Measurements from ENCODE around the gene SEC61B. TPM values are rescaled to one million over a fixed set of nuclear protein-coding genes. Genes with fewer than 3 reads are reported as not detected.

Gene SEC61B
- total and polyA plus RNA-seq, 10 of the 15 experiments (the other 5 are each of a cell fraction or from before 2014, with no cell fraction given) = 108 to 747 (median 301) TPM

DNA sequence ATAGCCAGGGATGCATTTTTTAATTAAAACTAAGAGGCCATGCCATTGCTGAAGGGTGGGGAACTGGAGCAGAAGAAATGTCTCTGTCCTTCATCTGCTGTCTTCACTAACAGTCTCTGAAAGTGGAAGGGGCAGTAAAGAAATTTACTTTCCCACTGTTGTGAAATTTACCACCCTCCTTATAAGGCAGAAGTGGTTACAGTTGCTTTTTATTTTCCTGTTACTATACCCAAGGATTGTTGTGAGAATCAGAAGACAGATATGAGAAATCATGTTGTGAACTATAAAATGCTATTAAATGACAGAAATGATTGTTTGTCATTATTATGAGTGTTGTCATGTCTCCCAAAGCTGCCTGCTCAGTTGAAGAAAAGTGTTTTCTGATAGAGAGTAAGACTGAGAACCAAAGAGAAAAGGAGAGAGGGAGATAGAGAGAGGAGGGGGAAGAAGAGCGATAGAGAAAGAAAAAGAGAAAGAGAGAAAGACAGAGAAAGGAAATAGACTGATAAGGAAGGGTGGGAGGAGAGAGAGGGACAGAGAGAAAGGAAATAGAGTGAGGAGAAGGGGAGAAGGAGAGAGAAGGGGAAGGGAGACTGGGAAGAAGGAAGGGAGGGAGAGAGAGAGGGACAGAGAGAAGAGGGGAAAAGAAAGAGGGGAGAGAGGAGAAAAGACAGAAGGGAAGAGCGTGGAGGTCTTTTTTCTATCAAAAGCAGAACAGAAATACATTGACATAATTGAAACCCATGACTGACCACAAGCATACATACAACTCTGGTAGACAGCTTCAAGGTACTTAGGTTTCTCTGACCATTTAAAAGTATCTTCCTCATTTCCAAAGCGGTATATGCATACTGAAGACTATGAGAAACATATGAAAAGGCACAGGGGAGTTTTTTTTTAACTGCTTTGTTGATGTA is 22.5 kb downstream of the SEC61B start (continued):
- TF ChIP-seq, protein P1, sequence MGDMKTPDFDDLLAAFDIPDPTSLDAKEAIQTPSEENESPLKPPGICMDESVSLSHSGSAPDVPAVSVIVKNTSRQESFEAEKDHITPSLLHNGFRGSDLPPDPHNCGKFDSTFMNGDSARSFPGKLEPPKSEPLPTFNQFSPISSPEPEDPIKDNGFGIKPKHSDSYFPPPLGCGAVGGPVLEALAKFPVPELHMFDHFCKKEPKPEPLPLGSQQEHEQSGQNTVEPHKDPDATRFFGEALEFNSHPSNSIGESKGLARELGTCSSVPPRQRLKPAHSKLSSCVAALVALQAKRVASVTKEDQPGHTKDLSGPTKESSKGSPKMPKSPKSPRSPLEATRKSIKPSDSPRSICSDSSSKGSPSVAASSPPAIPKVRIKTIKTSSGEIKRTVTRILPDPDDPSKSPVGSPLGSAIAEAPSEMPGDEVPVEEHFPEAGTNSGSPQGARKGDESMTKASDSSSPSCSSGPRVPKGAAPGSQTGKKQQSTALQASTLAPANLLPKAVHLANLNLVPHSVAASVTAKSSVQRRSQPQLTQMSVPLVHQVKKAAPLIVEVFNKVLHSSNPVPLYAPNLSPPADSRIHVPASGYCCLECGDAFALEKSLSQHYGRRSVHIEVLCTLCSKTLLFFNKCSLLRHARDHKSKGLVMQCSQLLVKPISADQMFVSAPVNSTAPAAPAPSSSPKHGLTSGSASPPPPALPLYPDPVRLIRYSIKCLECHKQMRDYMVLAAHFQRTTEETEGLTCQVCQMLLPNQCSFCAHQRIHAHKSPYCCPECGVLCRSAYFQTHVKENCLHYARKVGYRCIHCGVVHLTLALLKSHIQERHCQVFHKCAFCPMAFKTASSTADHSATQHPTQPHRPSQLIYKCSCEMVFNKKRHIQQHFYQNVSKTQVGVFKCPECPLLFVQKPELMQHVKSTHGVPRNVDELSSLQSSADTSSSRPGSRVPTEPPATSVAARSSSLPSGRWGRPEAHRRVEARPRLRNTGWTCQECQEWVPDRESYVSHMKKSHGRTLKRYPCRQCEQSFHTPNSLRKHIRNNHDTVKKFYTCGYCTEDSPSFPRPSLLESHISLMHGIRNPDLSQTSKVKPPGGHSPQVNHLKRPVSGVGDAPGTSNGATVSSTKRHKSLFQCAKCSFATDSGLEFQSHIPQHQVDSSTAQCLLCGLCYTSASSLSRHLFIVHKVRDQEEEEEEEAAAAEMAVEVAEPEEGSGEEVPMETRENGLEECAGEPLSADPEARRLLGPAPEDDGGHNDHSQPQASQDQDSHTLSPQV (IDR thresholded peaks at IDR 0.05) = peak; percentile 81; the same call in 1 of the 2 replicates
- 0 out of 2 replicates have a peak, but pooled peaks have one; percentile 15 for TF ChIP-seq CREB1 (IDR thresholded peaks at IDR 0.05; ENCODE audit: low read depth)

DNA sequence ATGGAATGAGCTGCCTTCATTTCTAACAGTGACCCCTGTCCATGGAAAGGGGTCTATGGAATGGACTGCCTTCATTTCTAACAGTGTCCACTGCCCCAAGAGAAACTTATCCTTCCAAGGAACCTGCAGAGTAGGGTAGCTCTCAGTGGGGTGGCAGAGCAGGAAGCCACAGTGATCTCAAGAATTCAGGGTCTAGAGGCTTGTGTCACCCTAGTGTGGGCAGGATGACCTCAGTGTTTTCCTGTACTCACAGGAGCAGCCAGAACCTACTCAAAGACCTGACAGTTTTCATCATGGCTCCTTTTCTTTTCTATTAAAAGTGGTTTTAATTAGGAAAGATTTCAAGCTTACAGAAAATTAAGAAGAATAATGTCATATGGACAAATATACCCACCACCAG is 27.5 kb downstream of the SEC61B start:
- BruUV-seq (replicated peaks) = no TSS peak
- no peak overlapping the region for H3K27ac ChIP-seq (ENCODE audit: control insufficient read depth, insufficient read depth)
- no peak overlapping the region for H3K9ac ChIP-seq (ENCODE audit: control insufficient read depth, insufficient read depth, low read length)
- in situ Hi-C loops (cut with MboI) = no loop called here
- H3K9me3 ChIP-seq (replicated peaks; ENCODE audit: control insufficient read depth, insufficient read depth, low read length) = no peaks in the 10 kb centered on the region; the same call in 1 of the 3 replicates
- no peak for DNase-seq (ENCODE audit: low read depth, low spot score)
- no peak overlapping the region for H3K4me3 ChIP-seq
- ChIA-PET CTCF (interaction anchor here (1.0 to 9.1 kb wide), 5 partner anchors 15 to 65 kb away, joined by 3 to 70 read pairs (median 4); no protein-coding TSS in a partner anchor), POLR2A (interaction anchor here (0.7 to 1.6 kb wide), 2 partner anchors 28 to 73 kb away, joined by 3 read pairs; partner anchors contain the start of genes ALG2 and SEC61B), RAD21 (ENCODE audit: unreplicated experiment) (interaction anchor here (8.7 kb wide), 1 partner anchor 15 kb away, joined by 87 read pairs; no protein-coding TSS in a partner anchor), SMC1A (ENCODE audit: uncharacterized antibody, unreplicated experiment) (interaction anchor here (1.2 to 8.7 kb wide), 3 partner anchors 10 to 26 kb away, joined by 3 to 143 read pairs (median 6); no protein-coding TSS in a partner anchor)
- H3K4me2 ChIP-seq (ENCODE audit: control insufficient read depth, insufficient read depth) = 0 out of 2 replicates have a peak overlapping the region, but pooled peaks have one; percentile 39
- H4K20me1 ChIP-seq (ENCODE audit: control insufficient read depth, insufficient read depth) = no peaks in the 10 kb centered on the region
- H3K27me3 ChIP-seq (replicated peaks in 1 of 2; ENCODE audit: control insufficient read depth in 2 of 2, insufficient read depth in 2 of 2, low read length in 1 of 2) = no peaks in the 10 kb centered on the region
- H3K4me1 ChIP-seq (ENCODE audit: control insufficient read depth, insufficient read depth, low read length) = peaks cover 38% of the 10 kb centered on the region
- ATAC-seq = peak; percentile 31
- intact Hi-C loops (cut with micrococcal nuclease; ENCODE audit: unreplicated experiment) = loop anchor here (5.0 to 10.0 kb wide), 2 partner anchors 67 to 965 kb away; no protein-coding TSS in a partner anchor
- H3K36me3 ChIP-seq (ENCODE audit: control insufficient read depth in 2 of 2, insufficient read depth in 2 of 2, low read length in 1 of 2) = no peaks in the 10 kb centered on the region
- FAIRE-seq = no peak
- no peaks in the 10 kb centered on the region for H3K79me2 ChIP-seq (ENCODE audit: control insufficient read depth, insufficient read depth, low read length)
- no peak overlapping the region for H2AFZ ChIP-seq (ENCODE audit: control insufficient read depth, low read depth, low read length)
- TF ChIP-seq NR2C2 (IDR thresholded peaks at IDR 0.05; ENCODE audit: borderline replicate concordance, control insufficient read depth, insufficient read length, low read depth) (no peak), BCL11A (IDR thresholded peaks at IDR 0.05; ENCODE audit: low read depth, low read length) (0 out of 2 replicates have a peak, but pooled peaks have one; percentile 16), SMARCA5 (IDR thresholded peaks at IDR 0.05) (no peak), TBL1XR1 (IDR thresholded peaks at IDR 0.05; ENCODE audit: low read depth, low read length) (no peak), BACH1 (IDR thresholded peaks at IDR 0.05; ENCODE audit: borderline replicate concordance) (no peak)
- TF ChIP-seq, protein P2, sequence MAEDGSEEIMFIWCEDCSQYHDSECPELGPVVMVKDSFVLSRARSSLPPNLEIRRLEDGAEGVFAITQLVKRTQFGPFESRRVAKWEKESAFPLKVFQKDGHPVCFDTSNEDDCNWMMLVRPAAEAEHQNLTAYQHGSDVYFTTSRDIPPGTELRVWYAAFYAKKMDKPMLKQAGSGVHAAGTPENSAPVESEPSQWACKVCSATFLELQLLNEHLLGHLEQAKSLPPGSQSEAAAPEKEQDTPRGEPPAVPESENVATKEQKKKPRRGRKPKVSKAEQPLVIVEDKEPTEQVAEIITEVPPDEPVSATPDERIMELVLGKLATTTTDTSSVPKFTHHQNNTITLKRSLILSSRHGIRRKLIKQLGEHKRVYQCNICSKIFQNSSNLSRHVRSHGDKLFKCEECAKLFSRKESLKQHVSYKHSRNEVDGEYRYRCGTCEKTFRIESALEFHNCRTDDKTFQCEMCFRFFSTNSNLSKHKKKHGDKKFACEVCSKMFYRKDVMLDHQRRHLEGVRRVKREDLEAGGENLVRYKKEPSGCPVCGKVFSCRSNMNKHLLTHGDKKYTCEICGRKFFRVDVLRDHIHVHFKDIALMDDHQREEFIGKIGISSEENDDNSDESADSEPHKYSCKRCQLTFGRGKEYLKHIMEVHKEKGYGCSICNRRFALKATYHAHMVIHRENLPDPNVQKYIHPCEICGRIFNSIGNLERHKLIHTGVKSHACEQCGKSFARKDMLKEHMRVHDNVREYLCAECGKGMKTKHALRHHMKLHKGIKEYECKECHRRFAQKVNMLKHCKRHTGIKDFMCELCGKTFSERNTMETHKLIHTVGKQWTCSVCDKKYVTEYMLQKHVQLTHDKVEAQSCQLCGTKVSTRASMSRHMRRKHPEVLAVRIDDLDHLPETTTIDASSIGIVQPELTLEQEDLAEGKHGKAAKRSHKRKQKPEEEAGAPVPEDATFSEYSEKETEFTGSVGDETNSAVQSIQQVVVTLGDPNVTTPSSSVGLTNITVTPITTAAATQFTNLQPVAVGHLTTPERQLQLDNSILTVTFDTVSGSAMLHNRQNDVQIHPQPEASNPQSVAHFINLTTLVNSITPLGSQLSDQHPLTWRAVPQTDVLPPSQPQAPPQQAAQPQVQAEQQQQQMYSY (CRISPR knock-in tag; IDR thresholded peaks at IDR 0.05) = no peak
- TF ChIP-seq, protein P3, sequence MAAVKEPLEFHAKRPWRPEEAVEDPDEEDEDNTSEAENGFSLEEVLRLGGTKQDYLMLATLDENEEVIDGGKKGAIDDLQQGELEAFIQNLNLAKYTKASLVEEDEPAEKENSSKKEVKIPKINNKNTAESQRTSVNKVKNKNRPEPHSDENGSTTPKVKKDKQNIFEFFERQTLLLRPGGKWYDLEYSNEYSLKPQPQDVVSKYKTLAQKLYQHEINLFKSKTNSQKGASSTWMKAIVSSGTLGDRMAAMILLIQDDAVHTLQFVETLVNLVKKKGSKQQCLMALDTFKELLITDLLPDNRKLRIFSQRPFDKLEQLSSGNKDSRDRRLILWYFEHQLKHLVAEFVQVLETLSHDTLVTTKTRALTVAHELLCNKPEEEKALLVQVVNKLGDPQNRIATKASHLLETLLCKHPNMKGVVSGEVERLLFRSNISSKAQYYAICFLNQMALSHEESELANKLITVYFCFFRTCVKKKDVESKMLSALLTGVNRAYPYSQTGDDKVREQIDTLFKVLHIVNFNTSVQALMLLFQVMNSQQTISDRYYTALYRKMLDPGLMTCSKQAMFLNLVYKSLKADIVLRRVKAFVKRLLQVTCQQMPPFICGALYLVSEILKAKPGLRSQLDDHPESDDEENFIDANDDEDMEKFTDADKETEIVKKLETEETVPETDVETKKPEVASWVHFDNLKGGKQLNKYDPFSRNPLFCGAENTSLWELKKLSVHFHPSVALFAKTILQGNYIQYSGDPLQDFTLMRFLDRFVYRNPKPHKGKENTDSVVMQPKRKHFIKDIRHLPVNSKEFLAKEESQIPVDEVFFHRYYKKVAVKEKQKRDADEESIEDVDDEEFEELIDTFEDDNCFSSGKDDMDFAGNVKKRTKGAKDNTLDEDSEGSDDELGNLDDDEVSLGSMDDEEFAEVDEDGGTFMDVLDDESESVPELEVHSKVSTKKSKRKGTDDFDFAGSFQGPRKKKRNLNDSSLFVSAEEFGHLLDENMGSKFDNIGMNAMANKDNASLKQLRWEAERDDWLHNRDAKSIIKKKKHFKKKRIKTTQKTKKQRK (IDR thresholded peaks at IDR 0.05; ENCODE audit: low read depth, low read length) = no peak

Data from GM12878 (cell line).